GM21360 (cell line): ENCODE data around the gene PKNOX1.
"Not testable (repeated sequence)": the region's sequence is repeated elsewhere in the genome, so short reads cannot be mapped to it uniquely, and the experiment has no call there.

Experiments
- ATAC-seq: cut with Tn5 transposase; IDR thresholded peaks from one replicate; pipeline ENCODE4 v1.9.1; 2021; ENCODE audit warnings: mild to moderate bottlenecking, moderate library complexity; ENCODE audit not compliant: unreplicated experiment

Gene PKNOX1

DNA sequence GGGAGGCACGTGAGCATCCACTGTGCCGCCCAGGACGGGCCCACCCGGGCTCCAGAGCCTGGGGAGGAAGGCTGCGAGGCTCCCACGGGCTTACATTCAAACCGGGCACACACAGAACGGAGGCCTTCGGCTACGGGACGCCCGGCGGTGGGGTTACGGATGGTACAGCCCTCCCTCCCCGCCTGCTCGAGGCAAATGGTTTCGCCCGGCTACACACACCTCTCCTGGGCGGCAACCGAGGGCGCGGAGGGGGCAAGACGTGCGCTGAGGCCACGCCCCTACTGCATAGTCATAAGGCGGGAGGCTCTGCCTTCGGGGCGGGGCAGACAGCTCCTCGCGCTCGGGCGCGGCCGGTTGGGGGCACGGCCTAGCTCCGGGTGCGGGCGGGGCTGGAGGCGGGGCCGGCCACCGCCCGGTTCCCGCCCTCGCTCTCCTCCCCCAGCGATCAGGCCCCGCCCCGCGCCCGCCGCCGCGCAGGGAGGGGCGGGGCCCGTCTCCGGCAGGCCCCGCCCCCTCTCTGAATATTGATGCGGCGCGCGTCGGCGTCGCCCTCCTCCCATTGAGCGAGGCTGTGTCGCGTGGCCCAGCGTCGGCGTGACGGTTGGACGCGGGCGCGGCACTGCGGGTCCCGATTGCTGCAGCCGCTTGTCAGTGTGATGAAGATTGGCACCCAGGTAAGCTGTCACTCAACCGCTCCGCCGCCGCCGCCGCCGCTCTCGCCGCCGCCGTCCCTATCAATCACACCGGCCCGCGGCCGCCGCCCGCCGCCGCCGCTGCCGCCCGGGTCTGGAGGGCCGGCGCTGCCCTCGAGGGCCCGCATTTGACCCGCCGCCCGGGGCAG lies at the start of gene PKNOX1:
PKNOX1 (plus strand) TSS at position 572 of the 841 bp plus-strand sequence. CDS start 29,820 bp downstream, outside the sequence.
- ATAC-seq: peak; percentile 80

- ATAC-seq: no peak
These were observed 49.0 kb upstream of the PKNOX1 start, which contains the start of gene ERVH48-1 for GRCh38 chr21:42925114-42925926. ERVH48-1 (minus strand) TSS chr21:42925630; CDS start chr21:42919006, 6,624 bp downstream.

DNA sequence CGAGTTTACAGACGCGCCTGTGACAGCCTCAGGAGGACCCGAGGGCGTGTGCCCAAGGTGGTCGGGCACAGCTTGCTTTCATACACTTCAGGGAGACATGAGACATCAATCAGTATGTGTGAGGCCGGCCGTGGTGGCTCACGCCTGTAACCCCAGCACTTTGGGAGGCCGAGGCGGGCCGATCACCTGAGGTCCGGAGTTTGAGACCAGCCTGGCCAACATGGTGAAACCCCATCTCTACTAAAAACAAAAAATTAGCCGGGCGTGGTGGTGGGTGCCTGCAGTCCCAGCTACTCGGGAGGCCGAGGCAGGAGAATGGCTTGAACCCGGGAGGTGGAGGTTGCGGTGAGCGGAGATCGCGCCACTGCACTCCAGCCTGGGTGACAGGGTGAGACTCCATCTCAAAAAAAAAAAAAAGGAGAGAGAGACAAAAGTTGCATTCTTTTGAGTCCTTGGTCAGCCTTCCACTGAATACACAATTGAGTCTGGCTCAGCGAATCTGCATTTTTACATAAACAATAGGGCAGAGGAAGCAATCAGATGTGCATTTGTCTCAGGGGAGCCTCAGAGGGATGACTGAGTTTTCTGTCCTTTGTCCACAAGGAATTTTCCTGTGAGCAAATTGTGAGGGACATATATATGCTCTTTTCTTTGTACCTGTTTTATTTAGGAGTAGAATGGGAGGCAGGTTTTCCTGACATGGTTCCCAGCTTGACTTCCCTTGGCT lies 46.7 kb upstream of the PKNOX1 start:
- ATAC-seq: not testable (repeated sequence)

GRCh38 chr21:42929969-42930368 lies 44.4 kb upstream of the PKNOX1 start:
- no peak for ATAC-seq

- no peak for ATAC-seq
These were observed 42.7 kb upstream of the PKNOX1 start for GRCh38 chr21:42931560-42932235.

GRCh38 chr21:42932378-42933136 lies 41.8 kb upstream of the PKNOX1 start:
- ATAC-seq: not testable (repeated sequence)

DNA sequence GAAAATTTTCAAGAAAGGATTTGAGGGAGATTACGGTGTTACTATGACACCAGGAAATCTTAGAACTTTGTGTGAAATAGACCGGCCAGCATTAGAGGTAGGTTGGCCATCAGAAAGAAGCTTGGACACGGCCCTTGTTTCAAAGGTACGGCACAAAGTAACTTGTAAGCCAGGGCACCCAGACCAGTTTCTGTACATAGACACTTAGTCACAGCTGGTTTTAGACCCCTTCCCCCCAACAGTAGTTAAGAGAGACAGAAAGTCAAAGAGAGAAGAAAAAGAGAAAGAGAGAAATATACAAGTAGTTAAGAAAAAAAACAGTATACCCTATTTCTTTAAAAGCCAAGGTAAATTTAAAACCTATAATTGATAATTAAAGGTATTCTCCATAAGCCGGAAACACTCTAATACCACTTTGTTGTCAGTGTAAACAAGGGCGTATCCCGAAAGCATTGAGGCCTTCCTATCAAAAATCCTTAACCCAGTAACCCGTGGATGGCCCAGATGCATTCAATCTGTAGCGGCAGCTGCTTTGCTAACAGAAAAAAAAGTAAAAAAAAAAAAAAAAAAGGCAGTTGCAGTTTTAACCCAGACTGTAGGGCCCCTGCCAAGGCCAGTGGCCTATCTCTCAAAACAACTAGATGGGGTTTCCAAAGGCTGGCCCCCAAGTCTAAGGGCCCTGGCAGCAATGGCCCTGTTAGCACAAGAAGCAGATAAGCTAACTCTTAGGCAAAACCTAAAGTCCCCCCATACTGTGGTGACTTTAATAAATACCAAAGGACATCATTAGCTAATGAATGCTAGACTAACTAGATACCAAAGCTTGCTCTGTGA lies 41.0 kb upstream of the PKNOX1 start:
- ATAC-seq: not testable (repeated sequence)

DNA sequence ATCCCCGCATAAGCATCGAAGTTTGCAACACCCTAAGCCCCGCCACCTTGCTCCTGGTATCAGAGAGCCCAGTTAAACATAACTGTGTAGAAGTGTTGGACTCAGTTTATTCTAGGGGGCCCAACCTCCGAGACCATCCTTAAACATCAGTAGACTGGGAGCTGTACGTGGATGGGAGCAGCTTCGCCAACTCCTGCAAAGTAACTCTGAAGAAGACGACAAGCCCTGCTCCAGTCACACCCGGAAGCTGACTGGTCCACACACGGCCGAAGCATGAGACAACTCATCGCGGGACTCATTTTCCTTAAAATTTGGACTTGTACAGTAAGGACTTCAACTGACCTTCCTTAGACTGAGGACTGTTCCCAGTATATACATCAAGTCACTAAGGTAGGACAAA lies 40.4 kb upstream of the PKNOX1 start:
- ATAC-seq: not testable (repeated sequence)

DNA sequence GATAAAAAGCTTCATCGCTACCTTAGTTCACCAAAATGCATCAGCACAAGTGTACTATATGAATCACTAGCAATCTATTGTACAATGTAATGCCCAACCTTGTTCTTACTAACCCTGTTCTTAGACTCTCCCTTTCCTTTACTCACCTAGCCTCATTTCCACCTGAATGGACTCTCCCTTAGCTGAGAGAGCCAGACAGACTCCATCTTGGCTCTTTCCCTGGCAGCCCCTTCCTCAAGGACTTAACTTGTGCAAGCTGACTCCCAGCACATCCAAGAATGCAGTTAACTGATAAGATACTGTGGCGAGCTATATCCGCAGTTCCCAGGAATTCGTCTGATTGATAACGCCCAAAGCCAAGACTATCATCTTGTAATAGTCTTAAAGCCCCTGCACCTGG lies 38.0 kb upstream of the PKNOX1 start:
- not testable (repeated sequence) for ATAC-seq

DNA sequence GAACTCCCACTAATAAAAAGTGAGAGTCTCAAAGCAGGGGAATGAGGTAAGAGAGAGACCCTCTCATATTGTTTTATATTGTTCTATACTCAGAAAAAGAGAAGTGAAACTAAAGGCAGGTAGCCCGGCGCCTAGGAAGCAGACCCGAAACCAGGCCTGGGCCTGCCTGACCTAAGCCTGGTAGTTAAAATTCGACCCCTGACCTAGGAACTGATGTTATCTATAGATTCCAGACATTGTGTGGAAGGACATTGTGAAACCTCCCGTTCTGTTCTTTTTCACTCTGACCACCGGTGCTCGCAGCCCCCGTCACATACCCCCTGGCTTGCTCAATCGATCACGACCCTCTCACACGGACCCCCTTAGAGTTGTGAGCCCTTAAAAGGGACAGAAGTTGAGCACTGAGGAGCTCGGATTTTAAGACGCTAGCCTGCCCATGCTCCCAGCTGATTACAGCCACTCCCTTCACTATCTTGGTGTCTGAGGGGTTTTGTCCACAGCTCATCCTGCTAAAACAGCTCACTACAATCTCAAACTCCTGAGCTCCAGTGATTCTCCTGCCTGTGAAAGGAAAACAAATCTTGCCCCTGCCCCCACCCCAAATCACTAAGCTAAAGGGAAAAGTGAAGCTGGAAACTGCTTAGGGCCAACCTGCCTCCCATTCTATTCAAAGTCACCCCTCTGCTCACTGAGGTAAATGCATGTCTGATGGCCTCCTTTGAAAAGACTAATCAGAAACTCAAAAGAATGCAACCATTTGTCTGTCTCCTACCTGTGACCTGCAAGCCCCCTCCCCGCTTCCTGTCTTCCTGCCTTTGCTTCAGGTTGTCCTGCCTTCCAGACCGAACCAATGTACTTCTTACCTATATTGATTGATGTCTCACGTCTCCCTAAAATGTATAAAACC lies 37.1 kb upstream of the PKNOX1 start:
- not testable (repeated sequence) for ATAC-seq

DNA sequence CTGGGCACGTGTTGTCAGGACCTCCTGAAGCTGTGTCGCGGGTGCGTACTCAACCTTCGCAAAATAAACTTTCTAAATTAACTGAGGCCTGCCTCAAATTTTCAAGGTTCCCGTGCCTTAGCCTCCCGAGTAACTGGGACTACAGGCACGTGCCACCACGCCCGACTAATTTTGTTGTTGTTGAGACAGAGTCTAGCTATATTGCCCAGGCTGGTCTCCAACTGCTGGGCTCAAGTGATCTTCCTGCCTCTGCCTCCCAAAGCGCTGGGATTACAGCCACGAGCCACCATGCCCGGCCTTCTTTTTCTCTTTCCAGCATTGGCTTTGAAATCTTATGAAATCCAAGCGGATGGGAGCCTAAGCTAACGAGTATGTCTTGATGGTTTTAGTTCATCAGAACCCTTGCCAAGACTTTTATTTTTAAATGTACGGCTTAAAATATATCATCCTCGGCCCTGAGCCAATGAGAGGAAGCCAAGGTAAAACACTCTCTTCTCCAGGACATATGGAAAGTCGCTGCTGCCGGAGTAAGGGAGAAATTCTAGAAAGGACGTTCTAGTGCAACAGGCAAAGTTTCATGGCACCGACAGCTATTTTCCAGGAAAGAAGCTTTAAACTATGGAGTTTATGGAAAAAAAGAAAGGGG lies 36.3 kb upstream of the PKNOX1 start:
- ATAC-seq: no peak

DNA sequence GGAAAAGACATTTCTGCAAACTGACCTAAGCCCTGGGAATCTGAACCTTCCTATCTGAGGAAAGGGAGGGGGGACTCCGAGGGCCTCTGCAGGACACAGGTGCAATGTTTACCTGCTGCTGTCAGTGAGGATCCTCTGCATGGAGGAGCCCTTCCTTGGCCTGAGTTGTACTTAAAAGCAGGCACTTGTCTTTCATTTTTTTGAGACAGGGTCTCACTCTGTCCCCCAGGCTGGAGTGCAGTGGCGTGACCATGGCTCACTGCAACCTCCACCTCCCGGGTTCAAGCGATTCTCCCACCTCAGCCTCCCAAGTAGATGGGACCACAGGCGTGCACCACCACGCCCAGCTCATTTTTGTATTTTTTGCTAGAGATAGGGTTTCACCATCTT lies 35.8 kb upstream of the PKNOX1 start:
- not testable (repeated sequence) for ATAC-seq

GRCh38 chr21:42939582-42940413 lies 34.6 kb upstream of the PKNOX1 start:
- no peak for ATAC-seq

- ATAC-seq: no peak
These were observed 32.7 kb upstream of the PKNOX1 start for GRCh38 chr21:42941696-42942085.

GRCh38 chr21:42942244-42942643 lies 32.1 kb upstream of the PKNOX1 start:
- no peak for ATAC-seq

- not testable (repeated sequence) for ATAC-seq
These were observed 25.1 kb upstream of the PKNOX1 start for GRCh38 chr21:42949094-42949755.
